ENCODE data around the gene TNS3.

The TNS3 gene

GRCh38 chr7:47297120-47297519 is 284.8 kb downstream of the TNS3 start:
- Histone ChIP-seq H3K27me3 (ENCODE audit: control insufficient read depth, insufficient read depth, low read length) (no peaks in the 10 kb centered on the region), H3K4me3 (ENCODE audit: low read length) (no peak overlapping the region), H3K9ac (ENCODE audit: low read length) (no peak overlapping the region), H3K36me3 (ENCODE audit: control insufficient read depth, insufficient read depth, low read length) (peaks cover 4% of the 10 kb centered on the region), H3K9me3 (ENCODE audit: control insufficient read depth, low read length) (no peaks in the 10 kb centered on the region), H3K4me1 (ENCODE audit: control insufficient read depth, insufficient read depth, low read length) (peaks cover 12% of the 10 kb centered on the region)

GRCh38 chr7:47295606-47296005 is 286.3 kb downstream of the TNS3 start:
- H3K9ac ChIP-seq (ENCODE audit: low read length) = no peak overlapping the region
- peaks cover 12% of the 10 kb centered on the region for H3K4me1 ChIP-seq (ENCODE audit: control insufficient read depth, insufficient read depth, low read length)
- H3K9me3 ChIP-seq (ENCODE audit: control insufficient read depth, low read length) = no peaks in the 10 kb centered on the region
- H3K4me3 ChIP-seq (ENCODE audit: low read length) = no peak overlapping the region
- peaks cover under 1% of the 10 kb centered on the region for H3K36me3 ChIP-seq (ENCODE audit: control insufficient read depth, insufficient read depth, low read length)
- H3K27me3 ChIP-seq (ENCODE audit: control insufficient read depth, insufficient read depth, low read length) = no peaks in the 10 kb centered on the region

GRCh38 chr7:47294556-47295222 is 287.2 kb downstream of the TNS3 start:
- no peaks in the 10 kb centered on the region for H3K9me3 ChIP-seq (ENCODE audit: control insufficient read depth, low read length)
- H3K36me3 ChIP-seq (ENCODE audit: control insufficient read depth, insufficient read depth, low read length) = no peaks in the 10 kb centered on the region
- H3K4me1 ChIP-seq (ENCODE audit: control insufficient read depth, insufficient read depth, low read length) = peaks cover 12% of the 10 kb centered on the region
- no peaks in the 10 kb centered on the region for H3K27me3 ChIP-seq (ENCODE audit: control insufficient read depth, insufficient read depth, low read length)
- H3K4me3 ChIP-seq (ENCODE audit: low read length) = no peak overlapping the region
- no peak overlapping the region for H3K9ac ChIP-seq (ENCODE audit: low read length)

GRCh38 chr7:47293884-47294555 is 287.9 kb downstream of the TNS3 start:
- no peaks in the 10 kb centered on the region for H3K36me3 ChIP-seq (ENCODE audit: control insufficient read depth, insufficient read depth, low read length)
- H3K4me3 ChIP-seq (ENCODE audit: low read length) = no peak overlapping the region
- no peaks in the 10 kb centered on the region for H3K9me3 ChIP-seq (ENCODE audit: control insufficient read depth, low read length)
- no peak overlapping the region for H3K9ac ChIP-seq (ENCODE audit: low read length)
- H3K27me3 ChIP-seq (ENCODE audit: control insufficient read depth, insufficient read depth, low read length) = no peaks in the 10 kb centered on the region
- H3K4me1 ChIP-seq (ENCODE audit: control insufficient read depth, insufficient read depth, low read length) = peaks cover 12% of the 10 kb centered on the region

GRCh38 chr7:47292832-47293309 is 289.0 kb downstream of the TNS3 start:
- no peaks in the 10 kb centered on the region for H3K27me3 ChIP-seq (ENCODE audit: control insufficient read depth, insufficient read depth, low read length)
- H3K36me3 ChIP-seq (ENCODE audit: control insufficient read depth, insufficient read depth, low read length) = no peaks in the 10 kb centered on the region
- H3K9ac ChIP-seq (ENCODE audit: low read length) = no peak overlapping the region
- H3K4me3 ChIP-seq (ENCODE audit: low read length) = no peak overlapping the region
- no peaks in the 10 kb centered on the region for H3K9me3 ChIP-seq (ENCODE audit: control insufficient read depth, low read length)
- peaks cover 12% of the 10 kb centered on the region for H3K4me1 ChIP-seq (ENCODE audit: control insufficient read depth, insufficient read depth, low read length)

GRCh38 chr7:47291461-47292081 is 290.3 kb downstream of the TNS3 start:
- Histone ChIP-seq H3K4me1 (ENCODE audit: control insufficient read depth, insufficient read depth, low read length) (peaks cover 12% of the 10 kb centered on the region), H3K4me3 (ENCODE audit: low read length) (no peak overlapping the region), H3K9me3 (ENCODE audit: control insufficient read depth, low read length) (no peaks in the 10 kb centered on the region), H3K9ac (ENCODE audit: low read length) (no peak overlapping the region), H3K36me3 (ENCODE audit: control insufficient read depth, insufficient read depth, low read length) (no peaks in the 10 kb centered on the region), H3K27me3 (ENCODE audit: control insufficient read depth, insufficient read depth, low read length) (no peaks in the 10 kb centered on the region)

GRCh38 chr7:47290867-47291266 is 291.0 kb downstream of the TNS3 start:
- Histone ChIP-seq H3K4me1 (ENCODE audit: control insufficient read depth, insufficient read depth, low read length) (peaks cover 12% of the 10 kb centered on the region), H3K9me3 (ENCODE audit: control insufficient read depth, low read length) (no peaks in the 10 kb centered on the region), H3K36me3 (ENCODE audit: control insufficient read depth, insufficient read depth, low read length) (no peaks in the 10 kb centered on the region), H3K9ac (ENCODE audit: low read length) (no peak overlapping the region), H3K4me3 (ENCODE audit: low read length) (no peak overlapping the region), H3K27me3 (ENCODE audit: control insufficient read depth, insufficient read depth, low read length) (no peaks in the 10 kb centered on the region)

GRCh38 chr7:47290466-47290865 is 291.4 kb downstream of the TNS3 start:
- H3K36me3 ChIP-seq (ENCODE audit: control insufficient read depth, insufficient read depth, low read length) = no peaks in the 10 kb centered on the region
- no peaks in the 10 kb centered on the region for H3K27me3 ChIP-seq (ENCODE audit: control insufficient read depth, insufficient read depth, low read length)
- peaks cover 12% of the 10 kb centered on the region for H3K4me1 ChIP-seq (ENCODE audit: control insufficient read depth, insufficient read depth, low read length)
- H3K4me3 ChIP-seq (ENCODE audit: low read length) = no peak overlapping the region
- no peaks in the 10 kb centered on the region for H3K9me3 ChIP-seq (ENCODE audit: control insufficient read depth, low read length)
- no peak overlapping the region for H3K9ac ChIP-seq (ENCODE audit: low read length)

GRCh38 chr7:47288060-47288459 is 293.9 kb downstream of the TNS3 start:
- Histone ChIP-seq H3K9me3 (ENCODE audit: control insufficient read depth, low read length) (no peaks in the 10 kb centered on the region), H3K9ac (ENCODE audit: low read length) (no peak overlapping the region), H3K4me1 (ENCODE audit: control insufficient read depth, insufficient read depth, low read length) (peaks cover 7% of the 10 kb centered on the region), H3K4me3 (ENCODE audit: low read length) (no peak overlapping the region), H3K36me3 (ENCODE audit: control insufficient read depth, insufficient read depth, low read length) (peaks cover 13% of the 10 kb centered on the region), H3K27me3 (ENCODE audit: control insufficient read depth, insufficient read depth, low read length) (no peaks in the 10 kb centered on the region)

GRCh38 chr7:47285860-47286491 is 295.9 kb downstream of the TNS3 start:
- Histone ChIP-seq H3K4me1 (ENCODE audit: control insufficient read depth, insufficient read depth, low read length) (peaks cover 6% of the 10 kb centered on the region), H3K9ac (ENCODE audit: low read length) (no peak overlapping the region), H3K36me3 (ENCODE audit: control insufficient read depth, insufficient read depth, low read length) (peaks cover 27% of the 10 kb centered on the region)

GRCh38 chr7:47284691-47285635 is 296.9 kb downstream of the TNS3 start:
- Histone ChIP-seq H3K9me3 (ENCODE audit: control insufficient read depth, low read length) (no peaks in the 10 kb centered on the region), H3K27me3 (ENCODE audit: control insufficient read depth, insufficient read depth, low read length) (no peaks in the 10 kb centered on the region), H3K4me1 (ENCODE audit: control insufficient read depth, insufficient read depth, low read length) (peaks cover 6% of the 10 kb centered on the region), H3K4me3 (ENCODE audit: low read length) (no peak overlapping the region), H3K36me3 (ENCODE audit: control insufficient read depth, insufficient read depth, low read length) (peaks cover 27% of the 10 kb centered on the region), H3K9ac (ENCODE audit: low read length) (no peak overlapping the region)

More at GRCh38 chr7:47285860-47286491, 295.9 kb downstream of the TNS3 start:
- Histone ChIP-seq H3K4me3 (ENCODE audit: low read length) (no peak overlapping the region), H3K27me3 (ENCODE audit: control insufficient read depth, insufficient read depth, low read length) (no peaks in the 10 kb centered on the region), H3K9me3 (ENCODE audit: control insufficient read depth, low read length) (no peaks in the 10 kb centered on the region)
